Liver (tissue), 9 donors: ENCODE measurements around the gene BRF1. TPM values are rescaled to one million over a fixed set of nuclear protein-coding genes. Genes with fewer than 3 reads are reported as not detected.

ENCODE experiments used
- DNase-seq: peaks from one replicate; pipeline ENCODE4 v3.0.0-alpha.2; 2017; ENCODE audit warnings: low spot score
- H3K27ac ChIP-seq, 2 donors: one replicate each; pipeline ENCODE4 v1.7.0; 2013; ENCODE audit warnings: inconsistent platforms in 2 of 2, low read length in 2 of 2, control low read depth in 1 of 2, low read depth in 1 of 2, mild to moderate bottlenecking in 1 of 2
- H3K27me3 ChIP-seq, 4 donors: one replicate each; pipeline versions ENCODE4 v1.6.1 to v1.7.0; 2013; ENCODE audit warnings: low read length in 3 of 4, inconsistent platforms in 1 of 4, mild to moderate bottlenecking in 1 of 4, moderate library complexity in 1 of 4; ENCODE audit not compliant: control insufficient read depth in 4 of 4, insufficient read depth in 4 of 4
- H3K36me3 ChIP-seq, 4 donors: one replicate each; pipeline versions ENCODE4 v1.6.1 to v1.7.0; 2013; ENCODE audit warnings: low read length in 3 of 4, mild to moderate bottlenecking in 3 of 4, low read depth in 1 of 4, moderate library complexity in 1 of 4; ENCODE audit not compliant: control insufficient read depth in 4 of 4, insufficient read depth in 3 of 4
- H3K4me1 ChIP-seq, 4 donors: one replicate each; pipeline versions ENCODE4 v1.6.1 to v1.7.0; 2013; ENCODE audit warnings: low read length in 3 of 4, mild to moderate bottlenecking in 3 of 4, moderate library complexity in 1 of 4; ENCODE audit not compliant: control insufficient read depth in 4 of 4, insufficient read depth in 4 of 4
- H3K4me3 ChIP-seq, 3 donors: one replicate each; pipeline versions ENCODE4 v1.6.1 to v1.7.0; 2013; ENCODE audit warnings: low read length in 3 of 3, control low read depth in 1 of 3, low read depth in 1 of 3, mild to moderate bottlenecking in 1 of 3
- H3K9ac ChIP-seq, 2 donors: one replicate each; pipeline ENCODE4 v1.7.0; 2013; ENCODE audit warnings: low read length in 2 of 2, mild to moderate bottlenecking in 2 of 2, moderate library complexity in 2 of 2, control low read depth in 1 of 2, low read depth in 1 of 2
- H3K9me3 ChIP-seq, 4 donors: one replicate each; pipeline versions ENCODE4 v1.6.1 to v1.7.0; 2013; ENCODE audit warnings: low read length in 3 of 4; ENCODE audit not compliant: control insufficient read depth in 4 of 4
- CTCF ChIP-seq: fragments of 150-350 bp; IDR thresholded peaks from 2 replicates; pipeline ENCODE4 v1.5.1; 2017; ENCODE audit warnings: improper control_type of control experiment, low read depth, low read length; ENCODE audit not compliant: missing input control
- EGR1 ChIP-seq, 2 donors: IDR thresholded peaks; 2 replicates each; pipeline ENCODE4 v1.6.1; 2016 to 2018; ENCODE audit warnings: antibody characterized with exemption in 2 of 2, low read depth in 2 of 2
- FOXA1 ChIP-seq: IDR thresholded peaks from 2 replicates; pipeline ENCODE4 v1.6.1; 2016; ENCODE audit warnings: antibody characterized with exemption
- FOXA2 ChIP-seq: IDR thresholded peaks from 2 replicates; pipeline ENCODE4 v1.6.1; 2016; ENCODE audit warnings: antibody characterized with exemption
- GABPA ChIP-seq, 2 donors: IDR thresholded peaks in 1 of 2; conservative IDR thresholded peaks in 1 of 2; 2 replicates each; pipeline ENCODE4 v1.6.1; 2016; ENCODE audit warnings: antibody characterized with exemption in 2 of 2, mild to moderate bottlenecking in 1 of 2, moderate library complexity in 1 of 2
- HNF4A ChIP-seq, 2 donors: conservative IDR thresholded peaks; 2 replicates each; pipeline ENCODE4 v1.6.1; 2016; ENCODE audit warnings: antibody characterized with exemption in 2 of 2, mild to moderate bottlenecking in 2 of 2
- HNF4G ChIP-seq: IDR thresholded peaks from 2 replicates; pipeline ENCODE4 v1.6.1; 2016; ENCODE audit warnings: antibody characterized with exemption
- JUND ChIP-seq, 2 donors: IDR thresholded peaks; 2 replicates each; pipeline ENCODE4 v1.6.1; 2016; ENCODE audit warnings: antibody characterized with exemption in 2 of 2
- MAX ChIP-seq: IDR thresholded peaks from 2 replicates; pipeline ENCODE4 v1.6.1; 2016; ENCODE audit warnings: antibody characterized with exemption
- NR2F2 ChIP-seq: IDR thresholded peaks from 2 replicates; pipeline ENCODE4 v1.6.1; 2016; ENCODE audit warnings: antibody characterized with exemption
- RAD21 ChIP-seq, 2 donors: IDR thresholded peaks; 2 replicates each; pipeline ENCODE4 v1.6.1; 2016; ENCODE audit warnings: antibody characterized with exemption in 2 of 2, mild to moderate bottlenecking in 2 of 2
- RXRA ChIP-seq, 2 donors: IDR thresholded peaks; 2 replicates each; pipeline ENCODE4 v1.6.1; 2017 to 2018; ENCODE audit warnings: antibody characterized with exemption in 2 of 2, mild to moderate bottlenecking in 1 of 2
- SP1 ChIP-seq: IDR thresholded peaks from 2 replicates; pipeline ENCODE4 v1.6.1; 2018; ENCODE audit warnings: antibody characterized with exemption, mild to moderate bottlenecking
- TAF1 ChIP-seq: conservative IDR thresholded peaks from 2 replicates; pipeline ENCODE4 v1.6.1; 2016; ENCODE audit warnings: antibody characterized with exemption, mild to moderate bottlenecking
- YY1 ChIP-seq: IDR thresholded peaks from 2 replicates; pipeline ENCODE4 v1.6.1; 2016; ENCODE audit warnings: antibody characterized with exemption, mild to moderate bottlenecking
- WGBS: extraction: QIAGEN DNeasy Blood & Tissue Kit; methylation state at CpG from one replicate; pipeline ENCODE4 v1.1.7; 2013; 5-methylcytosine and 5-hydroxymethylcytosine counted together
- polyA plus RNA-seq, 2 donors: library from polyadenylated mRNA; stranded (reverse) in 1 of 2; unstranded in 1 of 2; fragments of 200-250 nt in 1 of 2; fragments of >200 nt in 1 of 2; fragmentation: Nextera tagmentation in 1 of 2; extraction: Ambion mirVana in 1 of 2; gene quantifications; one replicate each; pipeline versions ENCODE4 v1.2.1 to v1.2.3, GENCODE V29; 2013 to 2015
- total RNA-seq, 2 donors: library from RNA; depleted of rRNA; stranded (reverse); fragments of >200 nt; gene quantifications; one replicate each; pipeline ENCODE4 v1.2.3, GENCODE V29; 2014
- TF ChIP-seq, protein P1 (sequence below): IDR thresholded peaks from 2 replicates; pipeline ENCODE4 v1.6.1; 2016; ENCODE audit warnings: antibody characterized with exemption
- TF ChIP-seq, protein P2 (sequence below): IDR thresholded peaks from 2 replicates; pipeline ENCODE4 v1.6.1; 2016; ENCODE audit warnings: antibody characterized with exemption
- TF ChIP-seq, protein P3 (sequence below): IDR thresholded peaks from 2 replicates; pipeline ENCODE4 v1.6.1; 2016; ENCODE audit warnings: antibody characterized with exemption, mild to moderate bottlenecking
- donor health status: healthy.
- donor health status: healthy.
- donor health status: healthy.
- donor health status: healthy.
- donor health status: healthy.

The BRF1 gene
- total and polyA plus RNA-seq, 4 donors, result 4.6 to 24.1 (median 10.6) TPM

- H3K4me1 ChIP-seq, result peaks cover 2 to 10% (median 6%) of the 10 kb centered on the region in 4 donors
- H3K4me3 ChIP-seq, result no peak overlapping the region
- no peak overlapping the region for H3K9ac ChIP-seq
- H3K27ac ChIP-seq, result no peak overlapping the region
- TF ChIP-seq, protein P1, sequence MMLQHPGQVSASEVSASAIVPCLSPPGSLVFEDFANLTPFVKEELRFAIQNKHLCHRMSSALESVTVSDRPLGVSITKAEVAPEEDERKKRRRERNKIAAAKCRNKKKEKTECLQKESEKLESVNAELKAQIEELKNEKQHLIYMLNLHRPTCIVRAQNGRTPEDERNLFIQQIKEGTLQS, result no peak
- TF ChIP-seq, protein P2, sequence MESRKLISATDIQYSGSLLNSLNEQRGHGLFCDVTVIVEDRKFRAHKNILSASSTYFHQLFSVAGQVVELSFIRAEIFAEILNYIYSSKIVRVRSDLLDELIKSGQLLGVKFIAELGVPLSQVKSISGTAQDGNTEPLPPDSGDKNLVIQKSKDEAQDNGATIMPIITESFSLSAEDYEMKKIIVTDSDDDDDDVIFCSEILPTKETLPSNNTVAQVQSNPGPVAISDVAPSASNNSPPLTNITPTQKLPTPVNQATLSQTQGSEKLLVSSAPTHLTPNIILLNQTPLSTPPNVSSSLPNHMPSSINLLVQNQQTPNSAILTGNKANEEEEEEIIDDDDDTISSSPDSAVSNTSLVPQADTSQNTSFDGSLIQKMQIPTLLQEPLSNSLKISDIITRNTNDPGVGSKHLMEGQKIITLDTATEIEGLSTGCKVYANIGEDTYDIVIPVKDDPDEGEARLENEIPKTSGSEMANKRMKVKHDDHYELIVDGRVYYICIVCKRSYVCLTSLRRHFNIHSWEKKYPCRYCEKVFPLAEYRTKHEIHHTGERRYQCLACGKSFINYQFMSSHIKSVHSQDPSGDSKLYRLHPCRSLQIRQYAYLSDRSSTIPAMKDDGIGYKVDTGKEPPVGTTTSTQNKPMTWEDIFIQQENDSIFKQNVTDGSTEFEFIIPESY, result no peak
- TF ChIP-seq TAF1 (no peak), JUND (IDR thresholded peaks at IDR 0.05) (no peak), HNF4A (conservative IDR thresholded peaks at IDR 0.05) (no peak), CTCF (no peak), FOXA2 (no peak), EGR1 (IDR thresholded peaks at IDR 0.05; ENCODE audit: low read depth in 2 of 2) (no peak), HNF4G (no peak), RAD21 (IDR thresholded peaks at IDR 0.05) (no peak), RXRA (IDR thresholded peaks at IDR 0.05) (no peak), YY1 (no peak), SP1 (no peak), GABPA (IDR thresholded peaks at IDR 0.05 in 1 of 2, conservative IDR thresholded peaks at IDR 0.05 in 1 of 2) (no peak), FOXA1 (no peak), MAX (no peak), NR2F2 (no peak)
- TF ChIP-seq, protein P3, sequence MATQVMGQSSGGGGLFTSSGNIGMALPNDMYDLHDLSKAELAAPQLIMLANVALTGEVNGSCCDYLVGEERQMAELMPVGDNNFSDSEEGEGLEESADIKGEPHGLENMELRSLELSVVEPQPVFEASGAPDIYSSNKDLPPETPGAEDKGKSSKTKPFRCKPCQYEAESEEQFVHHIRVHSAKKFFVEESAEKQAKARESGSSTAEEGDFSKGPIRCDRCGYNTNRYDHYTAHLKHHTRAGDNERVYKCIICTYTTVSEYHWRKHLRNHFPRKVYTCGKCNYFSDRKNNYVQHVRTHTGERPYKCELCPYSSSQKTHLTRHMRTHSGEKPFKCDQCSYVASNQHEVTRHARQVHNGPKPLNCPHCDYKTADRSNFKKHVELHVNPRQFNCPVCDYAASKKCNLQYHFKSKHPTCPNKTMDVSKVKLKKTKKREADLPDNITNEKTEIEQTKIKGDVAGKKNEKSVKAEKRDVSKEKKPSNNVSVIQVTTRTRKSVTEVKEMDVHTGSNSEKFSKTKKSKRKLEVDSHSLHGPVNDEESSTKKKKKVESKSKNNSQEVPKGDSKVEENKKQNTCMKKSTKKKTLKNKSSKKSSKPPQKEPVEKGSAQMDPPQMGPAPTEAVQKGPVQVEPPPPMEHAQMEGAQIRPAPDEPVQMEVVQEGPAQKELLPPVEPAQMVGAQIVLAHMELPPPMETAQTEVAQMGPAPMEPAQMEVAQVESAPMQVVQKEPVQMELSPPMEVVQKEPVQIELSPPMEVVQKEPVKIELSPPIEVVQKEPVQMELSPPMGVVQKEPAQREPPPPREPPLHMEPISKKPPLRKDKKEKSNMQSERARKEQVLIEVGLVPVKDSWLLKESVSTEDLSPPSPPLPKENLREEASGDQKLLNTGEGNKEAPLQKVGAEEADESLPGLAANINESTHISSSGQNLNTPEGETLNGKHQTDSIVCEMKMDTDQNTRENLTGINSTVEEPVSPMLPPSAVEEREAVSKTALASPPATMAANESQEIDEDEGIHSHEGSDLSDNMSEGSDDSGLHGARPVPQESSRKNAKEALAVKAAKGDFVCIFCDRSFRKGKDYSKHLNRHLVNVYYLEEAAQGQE, result no peak
- peaks cover 0 to 6% (median 0%) of the 10 kb centered on the region in 4 donors for H3K27me3 ChIP-seq
- DNase-seq, result no peak
- H3K36me3 ChIP-seq, result no peaks in the 10 kb centered on the region
- 44% methylated on average over 4 of the region's 4 CpGs for WGBS
- peaks cover 0 to 4% (median 2%) of the 10 kb centered on the region in 4 donors for H3K9me3 ChIP-seq
These were observed 114.8 kb downstream of the BRF1 start for GRCh38 chr14:105185973-105186372.
